K562 (cell line): ENCODE results near the gene TRAF3IP1. TPM values are rescaled to one million over a fixed set of nuclear protein-coding genes. Genes with fewer than 3 reads are reported as not detected.

ENCODE experiments used
- ATAC-seq: fragments of 200-7000 bp; cut with Tn5 transposase; 3 replicates; pipeline ENCODE4 v1.9.1; 2020; ENCODE audit warnings: moderate library complexity
- BruUV-seq: library from RNA; stranded (reverse); fragments of 400-500 nt; replicated peaks from 2 replicates; lab custom pipeline; 2021; lab: Mats Ljungman, UMichigan
- CTCF ChIA-PET: fragments of 300-600 bp; formaldehyde crosslinking; extraction: SDS; loops from one replicate; lab custom pipeline; 2021; ENCODE audit warnings: low intra/inter-chr PET ratio; lab: Yijun Ruan, JAX
- POLR2A ChIA-PET: fragments of 300-600, 350-650 bp; sonication (Branson Sonifier 250); formaldehyde crosslinking; extraction: SDS; loops from one replicate; lab custom pipeline; 2021; ENCODE audit warnings: antibody characterized with exemption, inconsistent platforms; lab: Yijun Ruan, JAX
- DNase-seq, 4 experiments: peaks; one replicate each; pipeline versions ENCODE4 v3.0.0 to v3.0.0-alpha.2; 2011 to 2018; ENCODE audit warnings: low spot score in 3 of 4, mixed read lengths in 3 of 4; ENCODE audit errors: extremely low read depth in 1 of 4
- FAIRE-seq: peaks from 2 replicates; lab custom pipeline; 2011; peaks lifted over from hg19 to GRCh38; lab: Jason Lieb, UNC
- H2AFZ ChIP-seq: 2 replicates; pipeline ENCODE4 v1.6.0; 2011; ENCODE audit warnings: low read depth, low read length, control low read depth, inconsistent platforms
- H3K27ac ChIP-seq: fragments of 200-600 bp; 3 replicates; pipeline ENCODE4 v1.8.0; 2011; ENCODE audit warnings: low read depth, mild to moderate bottlenecking, control low read depth, inconsistent platforms, low read length, moderate library complexity, mixed read lengths; ENCODE audit errors: extremely low read depth
- H3K27me3 ChIP-seq, 2 experiments: fragments of 300-600 bp in 1 of 2; 2 replicates in 1 of 2; 3 replicates in 1 of 2; pipeline versions ENCODE4 v1.6.0 to v1.8.0; 2011; ENCODE audit warnings: inconsistent platforms in 2 of 2, low read length in 2 of 2, mild to moderate bottlenecking in 1 of 2, mixed read lengths in 1 of 2, moderate library complexity in 1 of 2; ENCODE audit not compliant: control insufficient read depth in 2 of 2, insufficient read depth in 2 of 2
- H3K36me3 ChIP-seq: fragments of 300-600 bp; 3 replicates; pipeline ENCODE4 v1.8.0; 2011; ENCODE audit warnings: mild to moderate bottlenecking, low read length, inconsistent platforms; ENCODE audit not compliant: control insufficient read depth, insufficient read depth
- H3K4me1 ChIP-seq, 2 experiments: fragments of 200-600 bp in 1 of 2; replicated peaks in 1 of 2; 2 replicates in 1 of 2; 3 replicates in 1 of 2; pipeline versions ENCODE4 v1.5.1 to v1.8.0; 2011; ENCODE audit warnings: inconsistent platforms in 2 of 2, low read length in 2 of 2, mild to moderate bottlenecking in 1 of 2, mixed read lengths in 1 of 2, moderate library complexity in 1 of 2; ENCODE audit not compliant: control insufficient read depth in 2 of 2, insufficient read depth in 2 of 2
- H3K4me2 ChIP-seq: 2 replicates; pipeline ENCODE4 v1.6.1; 2011; ENCODE audit warnings: low read length, control low read depth, inconsistent platforms, mixed read lengths; ENCODE audit not compliant: insufficient read depth
- H3K4me3 ChIP-seq: fragments of 200-600 bp; sonication (generic), shearing (Covaris generic); 2 replicates; pipeline ENCODE4 v1.5.1; 2016; ENCODE audit warnings: control low read depth, inconsistent platforms
- H3K79me2 ChIP-seq: fragments of 200-600 bp; 3 replicates; pipeline ENCODE4 v1.8.0; 2011; ENCODE audit warnings: low read length, inconsistent platforms; ENCODE audit not compliant: control insufficient read depth, insufficient read depth
- H3K9ac ChIP-seq, 2 experiments: 2 replicates each; pipeline versions ENCODE4 v1.6.0 to v1.6.1; 2011; ENCODE audit warnings: low read depth in 2 of 2, low read length in 2 of 2, control low read depth in 1 of 2, inconsistent platforms in 1 of 2, mild to moderate bottlenecking in 1 of 2, mixed read lengths in 1 of 2; ENCODE audit not compliant: insufficient read depth in 1 of 2
- H3K9me1 ChIP-seq: one replicate; pipeline ENCODE4 v1.6.0; 2011; ENCODE audit warnings: inconsistent platforms, mild to moderate bottlenecking, low read length, moderate library complexity; ENCODE audit not compliant: control insufficient read depth, insufficient read depth
- H3K9me3 ChIP-seq: replicated peaks from 2 replicates; pipeline ENCODE4 v1.5.1; 2011; ENCODE audit warnings: low read depth, low read length, inconsistent platforms; ENCODE audit not compliant: control insufficient read depth, insufficient read depth
- H4K20me1 ChIP-seq: replicated peaks from 2 replicates; pipeline ENCODE4 v1.6.1; 2011; ENCODE audit warnings: low read length, inconsistent platforms, mixed read lengths; ENCODE audit not compliant: control insufficient read depth, insufficient read depth
- BHLHE40 ChIP-seq: IDR thresholded peaks from 2 replicates; pipeline ENCODE4 v1.6.1; 2011; ENCODE audit warnings: low read length, improper control_type of control experiment
- BRD9 ChIP-seq: fragments of 450-650 bp; IDR thresholded peaks from 2 replicates; pipeline ENCODE4 v1.6.1; 2018; ENCODE audit warnings: low read depth; ENCODE audit not compliant: partially characterized antibody
- EP300 ChIP-seq: IDR thresholded peaks from 2 replicates; pipeline ENCODE4 v1.6.1; 2012; ENCODE audit warnings: low read length, improper control_type of control experiment
- GATAD2B ChIP-seq: fragments of 450-650 bp; IDR thresholded peaks from 2 replicates; pipeline ENCODE4 v1.6.1; 2017; ENCODE audit warnings: mild to moderate bottlenecking, borderline replicate concordance
- HDAC3 ChIP-seq: fragments of 450-650 bp; IDR thresholded peaks from 2 replicates; pipeline ENCODE4 v1.6.1; 2018; ENCODE audit warnings: borderline replicate concordance, mild to moderate bottlenecking, moderate library complexity; ENCODE audit not compliant: partially characterized antibody
- HMG20B ChIP-seq: fragments of 250-450 bp; sonication (Bioruptor Pico); IDR thresholded peaks from 2 replicates; pipeline ENCODE4 v1.5.0; 2021; ENCODE audit warnings: mild to moderate bottlenecking
- HNRNPK ChIP-seq: fragments of 200-400 bp; formaldehyde crosslinking; IDR thresholded peaks from one replicate; pipeline ENCODE4 v1.6.1; 2018; ENCODE audit warnings: mild to moderate bottlenecking, low read depth, low read length; ENCODE audit not compliant: poor library complexity, severe bottlenecking
- KDM2B ChIP-seq: fragments of 250-450 bp; sonication (Bioruptor Pico); IDR thresholded peaks from 2 replicates; pipeline ENCODE4 v1.8.0; 2021; ENCODE audit warnings: mild to moderate bottlenecking, moderate library complexity
- KHSRP ChIP-seq: fragments of 450-650 bp; IDR thresholded peaks from 2 replicates; pipeline ENCODE4 v1.6.1; 2017
- LARP7 ChIP-seq: fragments of 450-650 bp; IDR thresholded peaks from 2 replicates; pipeline ENCODE4 v1.6.1; 2016
- MEF2A ChIP-seq: IDR thresholded peaks from 2 replicates; pipeline ENCODE4 v1.6.1; 2011; ENCODE audit warnings: low read depth, mild to moderate bottlenecking, low read length, moderate library complexity; ENCODE audit not compliant: control insufficient read depth
- MXI1 ChIP-seq: IDR thresholded peaks from 2 replicates; pipeline ENCODE4 v1.6.1; 2011; ENCODE audit warnings: low read depth, mild to moderate bottlenecking, improper control_type of control experiment, low read length
- PCBP1 ChIP-seq: fragments of 200-400 bp; formaldehyde crosslinking; IDR thresholded peaks from 2 replicates; pipeline ENCODE4 v1.6.1; 2018; ENCODE audit warnings: mild to moderate bottlenecking, low read depth, low read length; ENCODE audit not compliant: poor library complexity, severe bottlenecking
- SIRT6 ChIP-seq: IDR thresholded peaks from one replicate; pipeline ENCODE4 v1.6.1; 2012; ENCODE audit warnings: low read depth, mild to moderate bottlenecking, control low read depth, inconsistent platforms, low read length, moderate library complexity
- TCF7 ChIP-seq: sonication (generic); IDR thresholded peaks from 2 replicates; pipeline ENCODE4 v1.6.1; 2016; ENCODE audit warnings: antibody characterized with exemption, borderline replicate concordance
- ZNF707 ChIP-seq: fragments of 250-450 bp; sonication (Bioruptor Pico); conservative IDR thresholded peaks from 2 replicates; pipeline ENCODE4 v1.8.0; 2022; ENCODE audit warnings: inconsistent platforms, mild to moderate bottlenecking, moderate library complexity
- WGBS: fragments of 100-300 bp; shearing (Covaris generic); methylation state at CpG from one replicate; pipeline ENCODE4 v1.1.6; 2016; ENCODE audit warnings: low coverage, mixed read lengths; ENCODE audit not compliant: insufficient coverage; ENCODE audit errors: missing lambda C conversion rate; 5-methylcytosine and 5-hydroxymethylcytosine counted together
- in situ Hi-C: fragments of 300-500 bp; cut with MboI; formaldehyde crosslinking; loops from 4 replicates; pipeline ENCODE4 v1.15.0; 2018; ENCODE audit warnings: inconsistent platforms, mixed read lengths
- intact Hi-C: fragments of 100-400 bp; cut with micrococcal nuclease; formaldehyde crosslinking; loops from 2 replicates; pipeline ENCODE4 v1.14.2; 2022
- polyA plus RNA-seq, 8 experiments: library from polyadenylated mRNA; depleted of rRNA in 4 of 8; stranded (reverse) in 5 of 8; unstranded in 3 of 8; fragments of >200 nt; fragmentation: Nextera tagmentation in 2 of 8; fragmentation: Illumina TruSeq in 1 of 8; extraction: Ambion mirVana in 2 of 8; extraction: Trizol in 1 of 8; gene quantifications; 2 replicates each; pipeline versions ENCODE4 v1.2.1 to v1.2.3, GENCODE V29; 2011 to 2014; ENCODE audit warnings: inconsistent platforms in 1 of 8, missing spikeins in 1 of 8
- total RNA-seq, 7 experiments: library from RNA; depleted of rRNA in 6 of 7; stranded (reverse); fragments of >200 nt in 6 of 7; fragmentation: Illumina TruSeq in 2 of 7; extraction: Trizol in 2 of 7; gene quantifications; 2 replicates each; pipeline versions ENCODE4 v1.2.1 to v1.2.3, GENCODE V29; 2011 to 2021; ENCODE audit warnings: low replicate concordance in 1 of 7
- TF ChIP-seq, protein P1 (sequence below): fragments of 450-650 bp; conservative IDR thresholded peaks from 2 replicates; pipeline ENCODE4 v1.6.1; 2016; ENCODE audit warnings: missing genetic modification characterization, low read depth, mild to moderate bottlenecking, control low read depth, missing compliant biosample characterization
- TF ChIP-seq, protein P2 (sequence below): fragments of 200-400 bp; formaldehyde crosslinking; IDR thresholded peaks from 2 replicates; pipeline ENCODE4 v1.6.1; 2017; ENCODE audit warnings: mild to moderate bottlenecking, low read depth, low read length, moderate library complexity
- TF ChIP-seq, protein P3 (sequence below): fragments of 250-450 bp; sonication (Bioruptor Pico); IDR thresholded peaks from 2 replicates; pipeline ENCODE4 v1.5.1; 2021; ENCODE audit warnings: mild to moderate bottlenecking

TRAF3IP1 gene
- total and polyA plus RNA-seq, 9 of the 15 experiments (the other 6 are each of a cell fraction or from before 2014, with no cell fraction given): 1.3 to 7.4 (median 3.4) TPM

DNA sequence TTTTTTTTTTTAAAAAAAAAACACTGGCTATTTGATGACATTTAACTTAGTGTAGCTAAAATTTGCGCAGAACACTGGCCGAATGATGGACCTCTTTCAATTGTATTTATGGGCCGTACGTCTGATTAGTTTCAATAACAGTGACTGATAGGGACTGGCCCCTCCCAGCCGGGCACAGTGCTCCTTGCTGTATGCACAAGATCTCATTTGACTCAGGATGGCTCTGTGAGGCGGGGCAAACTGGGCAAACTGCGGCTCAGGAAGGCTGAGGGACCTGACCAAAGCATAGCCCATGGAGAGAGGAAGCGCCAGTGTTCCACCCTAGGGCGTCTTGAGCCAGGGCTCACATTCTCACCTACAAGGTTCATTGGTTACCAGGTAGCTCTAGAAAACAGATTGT is 21.2 kb downstream of the TRAF3IP1 start:
- no TSS peak for BruUV-seq

More for the DNA sequence above, 21.2 kb downstream of the TRAF3IP1 start:
- intact Hi-C loops: no loop called here
- TF ChIP-seq SIRT6 (no peak), ZNF707 (CRISPR knock-in tag) (no peak), HNRNPK (no peak), BRD9 (no peak), EP300 (no peak), MEF2A (no peak), LARP7 (no peak), GATAD2B (no peak), MXI1 (no peak), PCBP1 (no peak), HMG20B (no peak), HDAC3 (no peak), KDM2B (CRISPR knock-in tag) (no peak), KHSRP (no peak), BHLHE40 (no peak), TCF7 (no peak)
- TF ChIP-seq, protein P1, sequence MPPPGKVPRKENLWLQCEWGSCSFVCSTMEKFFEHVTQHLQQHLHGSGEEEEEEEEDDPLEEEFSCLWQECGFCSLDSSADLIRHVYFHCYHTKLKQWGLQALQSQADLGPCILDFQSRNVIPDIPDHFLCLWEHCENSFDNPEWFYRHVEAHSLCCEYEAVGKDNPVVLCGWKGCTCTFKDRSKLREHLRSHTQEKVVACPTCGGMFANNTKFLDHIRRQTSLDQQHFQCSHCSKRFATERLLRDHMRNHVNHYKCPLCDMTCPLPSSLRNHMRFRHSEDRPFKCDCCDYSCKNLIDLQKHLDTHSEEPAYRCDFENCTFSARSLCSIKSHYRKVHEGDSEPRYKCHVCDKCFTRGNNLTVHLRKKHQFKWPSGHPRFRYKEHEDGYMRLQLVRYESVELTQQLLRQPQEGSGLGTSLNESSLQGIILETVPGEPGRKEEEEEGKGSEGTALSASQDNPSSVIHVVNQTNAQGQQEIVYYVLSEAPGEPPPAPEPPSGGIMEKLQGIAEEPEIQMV: no peak
- TF ChIP-seq, protein P2, sequence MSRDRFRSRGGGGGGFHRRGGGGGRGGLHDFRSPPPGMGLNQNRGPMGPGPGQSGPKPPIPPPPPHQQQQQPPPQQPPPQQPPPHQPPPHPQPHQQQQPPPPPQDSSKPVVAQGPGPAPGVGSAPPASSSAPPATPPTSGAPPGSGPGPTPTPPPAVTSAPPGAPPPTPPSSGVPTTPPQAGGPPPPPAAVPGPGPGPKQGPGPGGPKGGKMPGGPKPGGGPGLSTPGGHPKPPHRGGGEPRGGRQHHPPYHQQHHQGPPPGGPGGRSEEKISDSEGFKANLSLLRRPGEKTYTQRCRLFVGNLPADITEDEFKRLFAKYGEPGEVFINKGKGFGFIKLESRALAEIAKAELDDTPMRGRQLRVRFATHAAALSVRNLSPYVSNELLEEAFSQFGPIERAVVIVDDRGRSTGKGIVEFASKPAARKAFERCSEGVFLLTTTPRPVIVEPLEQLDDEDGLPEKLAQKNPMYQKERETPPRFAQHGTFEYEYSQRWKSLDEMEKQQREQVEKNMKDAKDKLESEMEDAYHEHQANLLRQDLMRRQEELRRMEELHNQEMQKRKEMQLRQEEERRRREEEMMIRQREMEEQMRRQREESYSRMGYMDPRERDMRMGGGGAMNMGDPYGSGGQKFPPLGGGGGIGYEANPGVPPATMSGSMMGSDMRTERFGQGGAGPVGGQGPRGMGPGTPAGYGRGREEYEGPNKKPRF: no peak
- TF ChIP-seq, protein P3, sequence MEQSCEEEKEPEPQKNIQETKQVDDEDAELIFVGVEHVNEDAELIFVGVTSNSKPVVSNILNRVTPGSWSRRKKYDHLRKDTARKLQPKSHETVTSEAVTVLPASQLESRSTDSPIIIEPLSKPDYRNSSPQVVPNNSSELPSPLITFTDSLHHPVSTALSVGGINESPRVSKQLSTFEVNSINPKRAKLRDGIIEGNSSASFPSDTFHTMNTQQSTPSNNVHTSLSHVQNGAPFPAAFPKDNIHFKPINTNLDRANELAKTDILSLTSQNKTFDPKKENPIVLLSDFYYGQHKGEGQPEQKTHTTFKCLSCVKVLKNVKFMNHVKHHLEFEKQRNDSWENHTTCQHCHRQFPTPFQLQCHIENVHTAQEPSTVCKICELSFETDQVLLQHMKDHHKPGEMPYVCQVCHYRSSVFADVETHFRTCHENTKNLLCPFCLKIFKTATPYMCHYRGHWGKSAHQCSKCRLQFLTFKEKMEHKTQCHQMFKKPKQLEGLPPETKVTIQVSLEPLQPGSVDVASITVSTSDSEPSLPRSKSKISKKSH (CRISPR knock-in tag): no peak
- H3K4me3 ChIP-seq: no peak overlapping the region
- H3K4me2 ChIP-seq: no peak overlapping the region
- in situ Hi-C loops: no loop called here
- no peak for FAIRE-seq
- CTCF ChIA-PET: interaction anchor here (0.7 kb wide), 1 partner anchor 598 kb away, joined by 5 read pairs; no protein-coding TSS in a partner anchor
- no peak for DNase-seq
- no peaks in the 10 kb centered on the region for H3K27me3 ChIP-seq
- H3K9me3 ChIP-seq: no peaks in the 10 kb centered on the region
- H3K36me3 ChIP-seq: no peaks in the 10 kb centered on the region
- H3K79me2 ChIP-seq: no peaks in the 10 kb centered on the region
- H3K9me1 ChIP-seq: no peaks in the 10 kb centered on the region
- H2AFZ ChIP-seq: no peak overlapping the region
- no peaks in the 10 kb centered on the region for H4K20me1 ChIP-seq
- H3K27ac ChIP-seq: no peak overlapping the region
- 76% methylated on average over 7 of the region's 9 CpGs for WGBS
- POLR2A ChIA-PET: interaction anchor here (0.7 kb wide), 1 partner anchor 11 kb away, joined by 3 read pairs; no protein-coding TSS in a partner anchor
- ATAC-seq: no peak
- no peak overlapping the region for H3K9ac ChIP-seq
- H3K4me1 ChIP-seq: no peaks in the 10 kb centered on the region; a peak in 1 of 5 replicates
